A549 treated with RU486 at 1 μM for 4 hours (cell line): Measurements from ENCODE around the gene CXCL12. TPM values are rescaled to one million over a fixed set of nuclear protein-coding genes. Genes with fewer than 3 reads are reported as not detected.

Experiments
- total RNA-seq: library from RNA; stranded (reverse); fragments of 200-300 nt; extraction: Qiagen RNA extraction; gene quantifications from 5 replicates; pipeline ENCODE4 v1.2.3, GENCODE V29; 2022; ENCODE audit warnings: low read depth

The CXCL12 gene
- total RNA-seq: 0.15 to 0.17 TPM in 2 of 5 replicates, not detected in the others

DNA sequence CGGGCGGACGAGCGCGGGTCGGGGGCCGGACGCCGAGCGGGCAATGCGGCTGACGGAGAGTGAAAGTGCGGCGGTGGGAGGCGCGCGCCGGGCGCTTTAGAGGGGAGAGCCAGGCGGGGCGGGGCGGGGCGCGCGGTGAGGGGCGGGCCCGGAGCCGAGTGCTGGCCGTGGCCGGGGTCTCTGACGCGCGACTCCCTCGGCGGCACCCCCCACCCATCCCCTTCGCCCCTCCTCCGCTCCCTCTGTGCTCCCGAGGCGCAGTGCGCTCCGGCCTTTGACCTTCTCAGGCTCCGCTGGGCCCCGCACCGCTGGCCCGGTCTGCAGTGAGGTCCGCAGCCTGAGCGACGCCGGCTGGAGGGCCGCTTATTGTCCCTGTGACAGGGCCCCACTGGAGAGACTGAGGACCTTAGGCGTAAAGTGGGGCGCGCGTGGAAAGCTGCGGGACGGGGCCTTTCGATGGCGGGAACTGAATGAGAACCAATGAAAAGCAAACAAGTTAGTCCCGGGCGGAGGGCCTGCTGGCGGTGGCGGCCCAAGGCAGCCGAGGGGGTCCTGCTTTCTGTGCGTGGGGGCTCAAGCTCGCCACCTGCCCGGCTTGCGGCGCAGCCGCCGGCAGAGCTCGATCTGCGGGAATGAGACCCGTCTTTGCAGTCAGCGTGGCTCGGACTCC lies at the start of gene CXCL12:
TSS of gene CXCL12 (minus strand) at position 72 of the 670 bp plus-strand sequence. CDS start 92 bp downstream, outside the sequence.

